GM23338 (cell line): ENCODE data around the gene TENM4. TPM values are rescaled to one million over a fixed set of nuclear protein-coding genes. Genes with fewer than 3 reads are reported as not detected.

Source experiments
- ATAC-seq: fragments of 200-7000 bp; cut with Tn5 transposase; 3 replicates; pipeline ENCODE4 v1.9.1; 2020
- DNase-seq: peaks from one replicate; pipeline ENCODE4 v3.0.0-alpha.2; 2015; ENCODE audit warnings: low spot score
- H2AFZ ChIP-seq: fragments of 200-600 bp; sonication (generic); 2 replicates; pipeline ENCODE4 v1.8.0; 2016; ENCODE audit warnings: antibody characterized with exemption, mild to moderate bottlenecking, moderate library complexity
- H3F3A ChIP-seq: fragments of 200-600 bp; sonication (generic); replicated peaks from 2 replicates; pipeline ENCODE4 v1.8.0; 2017; ENCODE audit warnings: antibody characterized with exemption, mixed run types, low read depth
- H3K27ac ChIP-seq: fragments of 200-600 bp; sonication (generic); 2 replicates; pipeline ENCODE4 v1.6.1; 2016; ENCODE audit warnings: low read depth
- H3K27me3 ChIP-seq: fragments of 200-600 bp; sonication (generic); 2 replicates; pipeline ENCODE4 v1.8.0; 2016; ENCODE audit warnings: mild to moderate bottlenecking, mixed run types, moderate library complexity; ENCODE audit not compliant: insufficient read depth
- H3K36me3 ChIP-seq: fragments of 200-600 bp; sonication (generic); 2 replicates; pipeline ENCODE4 v1.8.0; 2016; ENCODE audit warnings: mild to moderate bottlenecking; ENCODE audit not compliant: insufficient read depth
- H3K4me1 ChIP-seq: fragments of 200-600 bp; sonication (generic); 2 replicates; pipeline ENCODE4 v1.8.0; 2016; ENCODE audit warnings: mild to moderate bottlenecking, moderate library complexity; ENCODE audit not compliant: insufficient read depth
- H3K4me2 ChIP-seq: fragments of 200-600 bp; sonication (generic); 2 replicates; pipeline ENCODE4 v1.7.1; 2017; ENCODE audit warnings: mixed run types
- H3K4me3 ChIP-seq: fragments of 200-600 bp; sonication (generic); 2 replicates; pipeline ENCODE4 v1.6.1; 2016; ENCODE audit warnings: mixed run types
- H3K79me2 ChIP-seq: fragments of 200-600 bp; sonication (generic); replicated peaks from 2 replicates; pipeline ENCODE4 v1.8.0; 2017; ENCODE audit warnings: mild to moderate bottlenecking; ENCODE audit not compliant: insufficient read depth
- H3K9me2 ChIP-seq: fragments of 200-600 bp; sonication (generic); 2 replicates; pipeline ENCODE4 v1.8.0; 2017; ENCODE audit not compliant: insufficient read depth
- H4K20me1 ChIP-seq: fragments of 200-600 bp; sonication (generic); replicated peaks from 2 replicates; pipeline ENCODE4 v1.8.0; 2017; ENCODE audit warnings: mild to moderate bottlenecking; ENCODE audit not compliant: insufficient read depth
- H3K27ac Mint-ChIP-seq: 2 replicates; pipeline ENCODE4 v1.8.0; 2020; ENCODE audit warnings: inconsistent platforms, mild to moderate bottlenecking, moderate library complexity, mixed read lengths
- H3K27me3 Mint-ChIP-seq: 3 replicates; pipeline ENCODE4 v1.8.0; 2022; ENCODE audit warnings: low read depth, mild to moderate bottlenecking, moderate library complexity, mixed read lengths, inconsistent platforms; ENCODE audit not compliant: insufficient read depth, poor library complexity
- H3K36me3 Mint-ChIP-seq: 3 replicates; pipeline ENCODE4 v1.8.0; 2021; ENCODE audit warnings: low read depth, mild to moderate bottlenecking, inconsistent platforms, moderate library complexity, mixed read lengths
- H3K4me1 Mint-ChIP-seq: 3 replicates; pipeline ENCODE4 v1.8.0; 2020; ENCODE audit warnings: mild to moderate bottlenecking, inconsistent platforms, mixed read lengths
- H3K4me3 Mint-ChIP-seq: 3 replicates; pipeline ENCODE4 v1.8.0; 2021; ENCODE audit warnings: moderate library complexity, mild to moderate bottlenecking, inconsistent platforms, mixed read lengths
- H3K9me3 Mint-ChIP-seq: 3 replicates; pipeline ENCODE4 v1.8.0; 2020; ENCODE audit warnings: moderate library complexity, mild to moderate bottlenecking, inconsistent platforms, mixed read lengths
- CREB1 ChIP-seq: fragments of 250-450 bp; sonication (Bioruptor Pico); IDR thresholded peaks from 2 replicates; pipeline ENCODE4 v1.5.0; 2020; ENCODE audit warnings: low read depth, mild to moderate bottlenecking, moderate library complexity
- CTCF ChIP-seq, 2 experiments: fragments of 200-600 bp in 1 of 2; sonication (generic) in 1 of 2; conservative IDR thresholded peaks; 2 replicates each; pipeline versions ENCODE4 v1.5.1 to v1.6.1; 2016 to 2017; ENCODE audit warnings: antibody characterized with exemption in 2 of 2, low read depth in 2 of 2, mild to moderate bottlenecking in 2 of 2, moderate library complexity in 1 of 2
- ETS1 ChIP-seq: IDR thresholded peaks from 2 replicates; pipeline ENCODE4 v1.6.1; 2016; ENCODE audit warnings: antibody characterized with exemption
- EZH2 ChIP-seq: fragments of 200-600 bp; sonication (generic); IDR thresholded peaks from one replicate; pipeline ENCODE4 v1.8.0; 2017; ENCODE audit warnings: antibody characterized with exemption, mild to moderate bottlenecking, low read depth; ENCODE audit not compliant: unreplicated experiment
- EZH2phosphoT487 ChIP-seq: fragments of 200-600 bp; sonication (generic); IDR thresholded peaks from one replicate; pipeline ENCODE4 v1.8.1; 2018; ENCODE audit warnings: antibody characterized with exemption; ENCODE audit not compliant: unreplicated experiment
- JUNB ChIP-seq: IDR thresholded peaks from one replicate; pipeline ENCODE4 v1.6.1; 2016; ENCODE audit warnings: antibody characterized with exemption; ENCODE audit not compliant: unreplicated experiment
- NANOG ChIP-seq: IDR thresholded peaks from 2 replicates; pipeline ENCODE4 v1.6.1; 2016; ENCODE audit warnings: antibody characterized with exemption, borderline replicate concordance
- POLR2AphosphoS5 ChIP-seq: IDR thresholded peaks from 2 replicates; pipeline ENCODE4 v1.6.1; 2016; ENCODE audit warnings: antibody characterized with exemption, low read depth
- REST ChIP-seq: IDR thresholded peaks from one replicate; pipeline ENCODE4 v1.6.1; 2018; ENCODE audit warnings: antibody characterized with exemption; ENCODE audit not compliant: unreplicated experiment
- STAT1 ChIP-seq: IDR thresholded peaks from one replicate; pipeline ENCODE4 v1.6.1; 2016; ENCODE audit warnings: antibody characterized with exemption; ENCODE audit not compliant: unreplicated experiment
- ZNF114 ChIP-seq: fragments of 250-450 bp; sonication (Bioruptor Pico); IDR thresholded peaks from 2 replicates; pipeline ENCODE4 v1.5.0; 2020; ENCODE audit warnings: mild to moderate bottlenecking, moderate library complexity
- ZNF331 ChIP-seq: fragments of 250-450 bp; sonication (Bioruptor Pico); IDR thresholded peaks from 2 replicates; pipeline ENCODE4 v1.5.0; 2020; ENCODE audit warnings: low read depth, mild to moderate bottlenecking, moderate library complexity
- ZNF462 ChIP-seq: fragments of 250-450 bp; sonication (Bioruptor Pico); IDR thresholded peaks from 2 replicates; pipeline ENCODE4 v1.5.0; 2020; ENCODE audit warnings: mild to moderate bottlenecking, moderate library complexity
- polyA plus RNA-seq: library from polyadenylated mRNA; unstranded; fragments of >200 nt; fragmentation: Nextera tagmentation; extraction: Ambion mirVana; gene quantifications from 2 replicates; pipeline ENCODE4 v1.2.1, GENCODE V29; 2016
- total RNA-seq: library from RNA; depleted of rRNA; stranded (reverse); fragments of >200 nt; shearing (Covaris generic); gene quantifications from 2 replicates; pipeline ENCODE4 v1.2.3, GENCODE V29; 2014

Gene TENM4
- total and polyA plus RNA-seq, 2 experiments from 2014 or later = 7.3 TPM

GRCh38 chr11:79122759-79123158, 318.1 kb downstream of the TENM4 start:
- no peak for DNase-seq
- Histone ChIP-seq H3K9me2 (no peaks in the 10 kb centered on the region), H3K27me3 (no peaks in the 10 kb centered on the region), H3K4me1 (no peaks in the 10 kb centered on the region), H3F3A (no peaks in the 10 kb centered on the region), H3K4me3 (no peak overlapping the region), H3K36me3 (no peaks in the 10 kb centered on the region), H3K79me2 (no peaks in the 10 kb centered on the region), H2AFZ (no peak overlapping the region), H3K27ac (no peak overlapping the region), H4K20me1 (no peaks in the 10 kb centered on the region), H3K4me2 (no peak overlapping the region)
- Mint-ChIP-seq H3K36me3 (peaks cover 10% of the 10 kb centered on the region; the same call in 2 of the 3 replicates), H3K9me3 (peaks cover 25% of the 10 kb centered on the region), H3K27me3 (no peaks in the 10 kb centered on the region), H3K27ac (no peak overlapping the region), H3K4me3 (no peak overlapping the region), H3K4me1 (peaks cover 12% of the 10 kb centered on the region; the same call in 2 of the 3 replicates)
- no peak for TF ChIP-seq REST
- no peak for TF ChIP-seq ZNF462
- TF ChIP-seq EZH2phosphoT487 = no peak
- no peak for TF ChIP-seq JUNB
- TF ChIP-seq CREB1 (CRISPR knock-in tag) = no peak
- TF ChIP-seq ZNF114 = no peak
- no peak for TF ChIP-seq STAT1
- no peak for TF ChIP-seq ETS1
- no peak for TF ChIP-seq ZNF331 (CRISPR knock-in tag)
- no peak for TF ChIP-seq CTCF (conservative IDR thresholded peaks at IDR 0.05; ENCODE audit: low read depth in 2 of 2)
- no peak for TF ChIP-seq EZH2
- TF ChIP-seq POLR2AphosphoS5 = no peak
- TF ChIP-seq NANOG = no peak
- ATAC-seq = no peak
